DND-41 (cell line): ENCODE measurements around the gene THUMPD3.

ENCODE experiments used
- EZH2 ChIP-seq: IDR thresholded peaks from 3 replicates; pipeline ENCODE4 v1.6.1; 2012; ENCODE audit warnings: borderline replicate concordance, low read depth, mild to moderate bottlenecking, moderate library complexity, low read length, inconsistent platforms; ENCODE audit not compliant: severe bottlenecking
- TF ChIP-seq, protein P1 (sequence below): IDR thresholded peaks from 2 replicates; pipeline ENCODE4 v1.5.1; 2012; ENCODE audit warnings: borderline replicate concordance, low read length, moderate library complexity, mild to moderate bottlenecking; ENCODE audit not compliant: poor library complexity, severe bottlenecking; ENCODE audit errors: extremely low read depth

DNA sequence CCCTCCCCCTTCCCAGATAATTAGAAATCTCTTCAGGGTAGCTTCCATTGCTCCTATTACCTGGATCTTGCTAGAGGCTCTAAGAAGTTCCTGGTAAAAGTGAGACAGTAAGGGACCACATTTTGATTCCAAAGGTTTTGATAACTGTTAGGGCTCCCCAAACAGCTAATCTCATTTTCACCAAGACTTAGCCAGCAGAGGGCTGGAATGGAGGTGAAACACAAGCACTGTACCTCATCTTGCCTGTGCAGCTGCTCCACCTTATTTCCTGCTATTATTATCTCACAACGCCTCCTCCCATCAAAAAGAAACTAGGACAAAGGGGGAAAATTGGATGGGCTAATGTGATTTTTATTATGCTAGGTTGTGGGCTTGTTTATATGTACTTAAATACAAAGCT lies 41.8 kb downstream of the THUMPD3 start:
- no peak for TF ChIP-seq EZH2
- TF ChIP-seq, protein P1, sequence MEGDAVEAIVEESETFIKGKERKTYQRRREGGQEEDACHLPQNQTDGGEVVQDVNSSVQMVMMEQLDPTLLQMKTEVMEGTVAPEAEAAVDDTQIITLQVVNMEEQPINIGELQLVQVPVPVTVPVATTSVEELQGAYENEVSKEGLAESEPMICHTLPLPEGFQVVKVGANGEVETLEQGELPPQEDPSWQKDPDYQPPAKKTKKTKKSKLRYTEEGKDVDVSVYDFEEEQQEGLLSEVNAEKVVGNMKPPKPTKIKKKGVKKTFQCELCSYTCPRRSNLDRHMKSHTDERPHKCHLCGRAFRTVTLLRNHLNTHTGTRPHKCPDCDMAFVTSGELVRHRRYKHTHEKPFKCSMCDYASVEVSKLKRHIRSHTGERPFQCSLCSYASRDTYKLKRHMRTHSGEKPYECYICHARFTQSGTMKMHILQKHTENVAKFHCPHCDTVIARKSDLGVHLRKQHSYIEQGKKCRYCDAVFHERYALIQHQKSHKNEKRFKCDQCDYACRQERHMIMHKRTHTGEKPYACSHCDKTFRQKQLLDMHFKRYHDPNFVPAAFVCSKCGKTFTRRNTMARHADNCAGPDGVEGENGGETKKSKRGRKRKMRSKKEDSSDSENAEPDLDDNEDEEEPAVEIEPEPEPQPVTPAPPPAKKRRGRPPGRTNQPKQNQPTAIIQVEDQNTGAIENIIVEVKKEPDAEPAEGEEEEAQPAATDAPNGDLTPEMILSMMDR = no peak
